GM18867 (cell line): ENCODE results near the gene TP53BP1.
A peak's percentile ranks its signal among the peaks of the same experiment; 100 is the strongest.
"Not testable (repeated sequence)": the region's sequence is repeated elsewhere in the genome, so short reads cannot be mapped to it uniquely, and the experiment has no call there.

Experiments
- ATAC-seq: cut with Tn5 transposase; IDR thresholded peaks from one replicate; pipeline ENCODE4 v1.9.1; 2021; ENCODE audit warnings: mild to moderate bottlenecking, moderate library complexity; ENCODE audit not compliant: unreplicated experiment

TP53BP1 gene, protein sequence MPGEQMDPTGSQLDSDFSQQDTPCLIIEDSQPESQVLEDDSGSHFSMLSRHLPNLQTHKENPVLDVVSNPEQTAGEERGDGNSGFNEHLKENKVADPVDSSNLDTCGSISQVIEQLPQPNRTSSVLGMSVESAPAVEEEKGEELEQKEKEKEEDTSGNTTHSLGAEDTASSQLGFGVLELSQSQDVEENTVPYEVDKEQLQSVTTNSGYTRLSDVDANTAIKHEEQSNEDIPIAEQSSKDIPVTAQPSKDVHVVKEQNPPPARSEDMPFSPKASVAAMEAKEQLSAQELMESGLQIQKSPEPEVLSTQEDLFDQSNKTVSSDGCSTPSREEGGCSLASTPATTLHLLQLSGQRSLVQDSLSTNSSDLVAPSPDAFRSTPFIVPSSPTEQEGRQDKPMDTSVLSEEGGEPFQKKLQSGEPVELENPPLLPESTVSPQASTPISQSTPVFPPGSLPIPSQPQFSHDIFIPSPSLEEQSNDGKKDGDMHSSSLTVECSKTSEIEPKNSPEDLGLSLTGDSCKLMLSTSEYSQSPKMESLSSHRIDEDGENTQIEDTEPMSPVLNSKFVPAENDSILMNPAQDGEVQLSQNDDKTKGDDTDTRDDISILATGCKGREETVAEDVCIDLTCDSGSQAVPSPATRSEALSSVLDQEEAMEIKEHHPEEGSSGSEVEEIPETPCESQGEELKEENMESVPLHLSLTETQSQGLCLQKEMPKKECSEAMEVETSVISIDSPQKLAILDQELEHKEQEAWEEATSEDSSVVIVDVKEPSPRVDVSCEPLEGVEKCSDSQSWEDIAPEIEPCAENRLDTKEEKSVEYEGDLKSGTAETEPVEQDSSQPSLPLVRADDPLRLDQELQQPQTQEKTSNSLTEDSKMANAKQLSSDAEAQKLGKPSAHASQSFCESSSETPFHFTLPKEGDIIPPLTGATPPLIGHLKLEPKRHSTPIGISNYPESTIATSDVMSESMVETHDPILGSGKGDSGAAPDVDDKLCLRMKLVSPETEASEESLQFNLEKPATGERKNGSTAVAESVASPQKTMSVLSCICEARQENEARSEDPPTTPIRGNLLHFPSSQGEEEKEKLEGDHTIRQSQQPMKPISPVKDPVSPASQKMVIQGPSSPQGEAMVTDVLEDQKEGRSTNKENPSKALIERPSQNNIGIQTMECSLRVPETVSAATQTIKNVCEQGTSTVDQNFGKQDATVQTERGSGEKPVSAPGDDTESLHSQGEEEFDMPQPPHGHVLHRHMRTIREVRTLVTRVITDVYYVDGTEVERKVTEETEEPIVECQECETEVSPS (N-terminal part only)

GRCh38 chr15:43492673-43493601 lies at the start of gene TP53BP1:
TSS of gene TP53BP1 (minus strand) at chr15:43493156. CDS start at chr15:43493043, 113 bp downstream.
- ATAC-seq, result peak; percentile 98

GRCh38 chr15:43541785-43542184 lies 48.8 kb upstream of the TP53BP1 start:
- ATAC-seq, result no peak

- ATAC-seq, result no peak
Measured at GRCh38 chr15:43538091-43538490, 45.1 kb upstream of the TP53BP1 start.

GRCh38 chr15:43534897-43535296 lies 41.9 kb upstream of the TP53BP1 start:
- ATAC-seq, result no peak

DNA sequence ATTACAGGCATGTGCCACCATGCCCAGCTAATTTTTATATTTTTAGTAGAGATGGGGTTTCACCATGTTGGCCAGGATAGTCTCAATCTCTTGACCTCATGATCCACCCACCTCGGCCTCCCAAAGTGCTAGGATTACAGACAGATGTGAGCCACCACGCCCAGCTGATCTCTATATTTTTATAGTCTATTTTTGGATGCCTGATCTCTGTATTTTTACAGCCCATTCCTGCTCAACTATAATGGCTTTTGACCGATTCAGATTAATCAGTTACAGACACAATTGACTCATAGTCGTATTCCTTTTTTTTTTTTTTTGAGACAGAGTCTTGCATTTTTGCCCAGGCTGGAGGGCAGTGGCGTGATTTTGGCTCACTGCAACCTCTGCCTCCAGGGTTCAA lies 39.9 kb upstream of the TP53BP1 start:
- not testable (repeated sequence) for ATAC-seq

GRCh38 chr15:43531018-43531670 lies 38.2 kb upstream of the TP53BP1 start:
- ATAC-seq, result no peak

DNA sequence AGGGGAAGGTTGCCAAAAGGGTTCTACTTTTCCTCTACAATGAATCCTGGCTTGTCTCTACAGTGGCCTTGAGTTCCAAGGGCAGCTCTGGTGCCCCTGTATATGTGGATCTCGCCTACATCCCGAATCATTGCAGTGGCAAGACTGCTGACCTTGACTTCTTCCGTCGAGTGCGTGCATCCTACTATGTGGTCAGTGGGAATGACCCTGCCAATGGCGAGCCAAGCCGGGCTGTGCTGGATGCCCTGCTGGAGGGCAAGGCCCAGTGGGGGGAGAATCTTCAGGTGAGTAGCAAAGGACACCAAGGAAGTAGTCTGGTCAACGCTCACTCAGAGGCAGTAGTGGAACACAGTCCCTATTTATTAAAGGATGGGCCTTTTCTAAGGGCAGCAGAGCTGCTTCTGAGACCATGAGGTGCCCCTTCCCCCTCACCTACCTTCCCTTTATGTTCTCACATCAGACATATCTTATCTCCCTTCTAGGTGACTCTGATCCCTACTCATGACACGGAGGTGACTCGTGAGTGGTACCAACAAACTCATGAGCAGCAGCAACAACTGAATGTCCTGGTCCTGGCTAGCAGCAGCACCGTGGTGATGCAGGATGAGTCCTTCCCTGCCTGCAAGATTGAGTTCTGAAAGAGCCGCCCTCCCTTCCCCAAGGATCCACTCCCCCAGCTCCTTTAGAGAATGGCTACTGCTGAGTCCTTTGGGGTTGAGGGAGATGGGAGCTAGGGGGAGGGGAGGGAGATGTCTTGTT lies 36.8 kb upstream of the TP53BP1 start:
- ATAC-seq, result no peak

GRCh38 chr15:43529141-43529540 lies 36.2 kb upstream of the TP53BP1 start:
- ATAC-seq, result no peak

- ATAC-seq, result no peak
Measured at GRCh38 chr15:43528542-43529007, 35.6 kb upstream of the TP53BP1 start.

GRCh38 chr15:43527802-43528541 lies 35.0 kb upstream of the TP53BP1 start:
- no peak for ATAC-seq

DNA sequence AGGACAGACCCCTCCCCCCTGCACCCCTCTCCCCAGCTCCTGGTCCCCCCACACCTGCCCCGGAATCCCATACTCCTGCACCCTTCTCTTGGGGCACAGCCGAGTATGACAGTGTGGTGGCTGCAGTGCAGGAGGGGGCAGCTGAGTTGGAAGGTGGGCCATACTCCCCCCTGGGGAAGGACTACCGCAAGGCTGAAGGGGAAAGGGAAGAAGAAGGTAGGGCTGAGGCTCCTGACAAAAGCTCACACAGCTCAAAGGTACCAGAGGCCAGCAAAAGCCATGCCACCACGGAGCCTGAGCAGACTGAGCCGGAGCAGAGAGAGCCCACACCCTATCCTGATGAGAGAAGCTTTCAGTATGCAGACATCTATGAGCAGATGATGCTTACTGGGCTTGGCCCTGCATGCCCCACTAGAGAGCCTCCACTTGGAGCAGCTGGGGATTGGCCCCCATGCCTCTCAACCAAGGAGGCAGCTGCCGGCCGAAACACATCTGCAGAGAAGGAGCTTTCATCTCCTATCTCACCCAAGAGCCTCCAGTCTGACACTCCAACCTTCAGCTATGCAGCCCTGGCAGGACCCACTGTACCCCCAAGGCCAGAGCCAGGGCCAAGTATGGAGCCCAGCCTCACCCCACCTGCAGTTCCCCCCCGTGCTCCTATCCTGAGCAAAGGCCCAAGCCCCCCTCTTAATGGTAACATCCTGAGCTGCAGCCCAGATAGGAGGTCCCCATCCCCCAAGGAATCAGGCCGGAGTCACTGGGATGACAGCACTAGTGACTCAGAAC lies 34.3 kb upstream of the TP53BP1 start:
- no peak for ATAC-seq

DNA sequence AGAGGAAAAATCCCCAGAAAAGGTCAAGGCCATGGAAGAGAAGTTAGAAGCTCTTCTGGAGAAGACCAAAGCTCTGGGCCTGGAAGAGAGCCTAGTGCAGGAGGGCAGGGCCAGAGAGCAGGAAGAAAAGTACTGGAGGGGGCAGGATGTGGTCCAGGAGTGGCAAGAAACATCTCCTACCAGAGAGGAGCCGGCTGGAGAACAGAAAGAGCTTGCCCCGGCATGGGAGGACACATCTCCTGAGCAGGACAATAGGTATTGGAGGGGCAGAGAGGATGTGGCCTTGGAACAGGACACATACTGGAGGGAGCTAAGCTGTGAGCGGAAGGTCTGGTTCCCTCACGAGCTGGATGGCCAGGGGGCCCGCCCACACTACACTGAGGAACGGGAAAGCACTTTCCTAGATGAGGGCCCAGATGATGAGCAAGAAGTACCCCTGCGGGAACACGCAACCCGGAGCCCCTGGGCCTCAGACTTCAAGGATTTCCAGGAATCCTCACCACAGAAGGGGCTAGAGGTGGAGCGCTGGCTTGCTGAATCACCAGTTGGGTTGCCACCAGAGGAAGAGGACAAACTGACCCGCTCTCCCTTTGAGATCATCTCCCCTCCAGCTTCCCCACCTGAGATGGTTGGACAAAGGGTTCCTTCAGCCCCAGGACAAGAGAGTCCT lies 33.4 kb upstream of the TP53BP1 start:
- no peak for ATAC-seq

DNA sequence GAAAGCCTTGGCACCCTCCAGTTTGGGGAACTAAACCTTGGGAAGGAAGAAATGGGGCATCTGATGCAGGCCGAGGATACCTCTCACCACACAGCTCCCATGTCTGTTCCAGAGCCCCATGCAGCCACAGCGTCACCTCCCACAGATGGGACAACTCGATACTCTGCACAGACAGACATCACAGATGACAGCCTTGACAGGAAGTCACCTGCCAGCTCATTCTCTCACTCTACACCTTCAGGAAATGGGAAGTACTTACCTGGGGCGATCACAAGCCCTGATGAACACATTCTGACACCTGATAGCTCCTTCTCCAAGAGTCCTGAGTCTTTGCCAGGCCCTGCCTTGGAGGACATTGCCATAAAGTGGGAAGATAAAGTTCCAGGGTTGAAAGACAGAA lies 32.2 kb upstream of the TP53BP1 start:
- no peak for ATAC-seq

DNA sequence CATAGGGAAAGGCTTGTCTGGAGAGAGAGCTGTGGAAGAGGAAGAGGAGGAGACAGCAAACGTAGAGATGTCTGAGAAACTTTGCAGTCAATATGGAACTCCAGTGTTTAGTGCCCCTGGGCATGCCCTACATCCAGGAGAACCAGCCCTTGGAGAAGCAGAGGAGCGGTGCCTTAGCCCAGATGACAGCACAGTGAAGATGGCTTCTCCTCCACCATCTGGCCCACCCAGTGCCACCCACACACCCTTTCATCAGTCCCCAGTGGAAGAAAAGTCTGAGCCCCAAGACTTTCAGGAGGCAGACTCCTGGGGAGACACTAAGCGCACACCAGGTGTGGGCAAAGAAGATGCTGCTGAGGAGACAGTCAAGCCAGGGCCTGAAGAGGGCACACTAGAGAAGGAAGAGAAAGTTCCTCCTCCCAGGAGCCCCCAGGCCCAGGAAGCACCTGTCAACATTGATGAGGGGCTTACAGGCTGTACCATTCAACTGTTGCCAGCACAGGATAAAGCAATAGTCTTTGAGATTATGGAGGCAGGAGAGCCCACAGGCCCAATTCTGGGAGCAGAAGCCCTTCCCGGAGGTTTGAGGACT lies 31.4 kb upstream of the TP53BP1 start:
- no peak for ATAC-seq

GRCh38 chr15:43523646-43524045 lies 30.7 kb upstream of the TP53BP1 start:
- no peak for ATAC-seq

- ATAC-seq, result no peak
Measured at GRCh38 chr15:43522247-43522646, 29.3 kb upstream of the TP53BP1 start.
